ENCODE measurements around the gene C14orf93. TPM values are rescaled to one million over a fixed set of nuclear protein-coding genes. Genes with fewer than 3 reads are reported as not detected.
"Not testable (repeated sequence)": the region's sequence is repeated elsewhere in the genome, so short reads cannot be mapped to it uniquely, and the experiment has no call there.

The C14orf93 gene
- polyA plus RNA-seq, 6 donors from 2014 or later, result 6.8 to 15.4 (median 11.6) TPM

- Mint-ChIP-seq H3K4me3 (no peak overlapping the region), H3K27ac (peak overlapping the region in 2 of 6 donors; percentile 6 to 20), H3K9me3 (no peaks in the 10 kb centered on the region), H3K27me3 (no peaks in the 10 kb centered on the region), H3K36me3 (peaks cover 5 to 17% of the 10 kb centered on the region in 2 donors), H3K4me1 (peaks cover 5 to 6% (median 6%) of the 10 kb centered on the region in 3 donors)
- DNase-seq (no peak), ATAC-seq (ENCODE audit: low read depth in 2 of 2) (no peak)
Measured at GRCh38 chr14:23021889-23022442, 12.0 kb upstream of the C14orf93 start.

GRCh38 chr14:23021434-23021833, 11.5 kb upstream of the C14orf93 start:
- Mint-ChIP-seq H3K4me1 (peaks cover 5 to 6% (median 6%) of the 10 kb centered on the region in 3 donors), H3K27me3 (no peaks in the 10 kb centered on the region), H3K27ac (peak overlapping the region in 1 of 6 donors; percentile 6), H3K4me3 (peak overlapping the region in 1 of 8 donors; percentile 34), H3K36me3 (peaks cover 5 to 17% of the 10 kb centered on the region in 2 donors), H3K9me3 (no peaks in the 10 kb centered on the region)
- no peak for ATAC-seq (ENCODE audit: low read depth in 2 of 2)
- no peak for DNase-seq

- Mint-ChIP-seq H3K4me3 (no peak overlapping the region), H3K27me3 (no peaks in the 10 kb centered on the region), H3K4me1 (peaks cover 2 to 5% (median 5%) of the 10 kb centered on the region in 3 donors), H3K27ac (peak overlapping the region in 1 of 6 donors; percentile 18), H3K36me3 (peaks cover 5 to 10% of the 10 kb centered on the region in 2 donors), H3K9me3 (no peaks in the 10 kb centered on the region)
- DNase-seq (no peak), ATAC-seq (ENCODE audit: low read depth in 2 of 2) (no peak)
Measured at GRCh38 chr14:23020143-23021128, 10.5 kb upstream of the C14orf93 start.

GRCh38 chr14:23018107-23018506, 8.2 kb upstream of the C14orf93 start:
- no peak for DNase-seq
- Mint-ChIP-seq H3K36me3 (peaks cover 0 to 5% of the 10 kb centered on the region in 2 donors), H3K4me1 (no peaks in the 10 kb centered on the region), H3K27me3 (no peaks in the 10 kb centered on the region), H3K27ac (no peak overlapping the region), H3K4me3 (no peak overlapping the region), H3K9me3 (no peaks in the 10 kb centered on the region)
- ATAC-seq (ENCODE audit: low read depth in 2 of 2), result no peak

- DNase-seq (no peak), ATAC-seq (ENCODE audit: low read depth in 2 of 2) (no peak)
- Mint-ChIP-seq H3K27me3 (no peaks in the 10 kb centered on the region), H3K4me3 (no peak overlapping the region), H3K9me3 (no peaks in the 10 kb centered on the region), H3K36me3 (peaks cover 0 to 5% of the 10 kb centered on the region in 2 donors), H3K4me1 (no peaks in the 10 kb centered on the region), H3K27ac (no peak overlapping the region)
Measured at GRCh38 chr14:23017091-23017490, 7.1 kb upstream of the C14orf93 start.

- Mint-ChIP-seq H3K27me3 (no peaks in the 10 kb centered on the region), H3K4me3 (no peak overlapping the region), H3K27ac (no peak overlapping the region), H3K9me3 (no peaks in the 10 kb centered on the region), H3K4me1 (peaks cover 0 to 4% (median 0%) of the 10 kb centered on the region in 3 donors), H3K36me3 (no peaks in the 10 kb centered on the region)
- DNase-seq (no peak), ATAC-seq (ENCODE audit: low read depth in 2 of 2) (no peak)
Measured at GRCh38 chr14:23015618-23016017, 5.7 kb upstream of the C14orf93 start.

- not testable (repeated sequence) for H3K27ac Mint-ChIP-seq; DNase-seq; H3K36me3 Mint-ChIP-seq; H3K27me3 Mint-ChIP-seq; H3K4me3 Mint-ChIP-seq; ATAC-seq (ENCODE audit: low read depth in 2 of 2); H3K9me3 Mint-ChIP-seq
- H3K4me1 Mint-ChIP-seq, result peaks cover 4 to 11% (median 10%) of the 10 kb centered on the region in 3 donors
Measured at GRCh38 chr14:23013749-23014054, 3.8 kb upstream of the C14orf93 start.

- no peaks in the 10 kb centered on the region for H3K27me3 Mint-ChIP-seq
Measured at GRCh38 chr14:23013054-23013748, 3.3 kb upstream of the C14orf93 start.

GRCh38 chr14:23009483-23009938, 432 bp downstream of the C14orf93 start:
- Mint-ChIP-seq H3K27ac (peak overlapping the region; percentile 73 to 95 (median 89)), H3K4me1 (peaks cover 10 to 45% (median 18%) of the 10 kb centered on the region in 3 donors), H3K4me3 (peak overlapping the region; percentile 89 to 97 (median 94))

More at GRCh38 chr14:23013054-23013748, 3.3 kb upstream of the C14orf93 start:
- ATAC-seq (ENCODE audit: low read depth in 2 of 2), result no peak
- H3K4me3 Mint-ChIP-seq, result peak overlapping the region in 1 of 8 donors; percentile 34
- no peak for DNase-seq
- peak overlapping the region in 1 of 6 donors; percentile 43 for H3K27ac Mint-ChIP-seq
- peaks cover 9 to 16% (median 14%) of the 10 kb centered on the region in 3 donors for H3K4me1 Mint-ChIP-seq
- no peaks in the 10 kb centered on the region for H3K36me3 Mint-ChIP-seq
- no peaks in the 10 kb centered on the region for H3K9me3 Mint-ChIP-seq

GRCh38 chr14:23008831-23009230, 1.1 kb downstream of the C14orf93 start:
- no peaks in the 10 kb centered on the region for H3K27me3 Mint-ChIP-seq
- DNase-seq (no peak), ATAC-seq (ENCODE audit: low read depth in 2 of 2) (no peak)
- H3K4me3 Mint-ChIP-seq, result peak overlapping the region in 7 of 8 donors; percentile 16 to 97 (median 94)
- H3K27ac Mint-ChIP-seq, result peak overlapping the region in 5 of 6 donors; percentile 1 to 88 (median 57)
- H3K36me3 Mint-ChIP-seq, result no peaks in the 10 kb centered on the region
- H3K9me3 Mint-ChIP-seq, result no peaks in the 10 kb centered on the region
- peaks cover 10 to 45% (median 18%) of the 10 kb centered on the region in 3 donors for H3K4me1 Mint-ChIP-seq

More at GRCh38 chr14:23009483-23009938, 432 bp downstream of the C14orf93 start:
- Mint-ChIP-seq H3K9me3 (no peaks in the 10 kb centered on the region), H3K36me3 (no peaks in the 10 kb centered on the region), H3K27me3 (no peaks in the 10 kb centered on the region)
- no peak for ATAC-seq (ENCODE audit: low read depth in 2 of 2)
- no peak for DNase-seq

GRCh38 chr14:23006544-23007419, 3.2 kb downstream of the C14orf93 start:
- ATAC-seq (ENCODE audit: low read depth in 2 of 2), result peak; percentile 91 to 92
- peak; percentile 98 for DNase-seq
- no peaks in the 10 kb centered on the region for H3K9me3 Mint-ChIP-seq
- peaks cover 10 to 45% (median 18%) of the 10 kb centered on the region in 3 donors for H3K4me1 Mint-ChIP-seq
- no peaks in the 10 kb centered on the region for H3K27me3 Mint-ChIP-seq
- peak overlapping the region; percentile 88 to 97 (median 97) for H3K27ac Mint-ChIP-seq
- H3K36me3 Mint-ChIP-seq, result no peaks in the 10 kb centered on the region
- H3K4me3 Mint-ChIP-seq, result peak overlapping the region; percentile 94 to 99 (median 98)

- H3K4me1 Mint-ChIP-seq, result peaks cover 10 to 45% (median 15%) of the 10 kb centered on the region in 3 donors
- ATAC-seq (ENCODE audit: low read depth in 2 of 2), result no peak
- DNase-seq, result no peak
- peak overlapping the region; percentile 58 to 97 (median 96) for H3K27ac Mint-ChIP-seq
- peak overlapping the region; percentile 94 to 99 (median 98) for H3K4me3 Mint-ChIP-seq
- no peaks in the 10 kb centered on the region for H3K9me3 Mint-ChIP-seq
- H3K27me3 Mint-ChIP-seq, result no peaks in the 10 kb centered on the region
- no peaks in the 10 kb centered on the region for H3K36me3 Mint-ChIP-seq
Measured at GRCh38 chr14:23006188-23006534, 3.8 kb downstream of the C14orf93 start.

Measured in naive B cell (primary cell).